HEK293T (cell line): ENCODE results near the gene CEP44.
"Not testable (repeated sequence)": the region's sequence is repeated elsewhere in the genome, so short reads cannot be mapped to it uniquely, and the experiment has no call there.

Experiments used
- CTCF ChIA-PET: fragments of 350-600 bp; formaldehyde crosslinking; extraction: SDS; loops from one replicate; lab custom pipeline; 2021; ENCODE audit warnings: antibody characterized with exemption, inconsistent platforms; lab: Yijun Ruan, JAX
- POLR2A ChIA-PET: fragments of 350-600 bp; formaldehyde crosslinking; extraction: SDS; loops from one replicate; lab custom pipeline; 2020; ENCODE audit warnings: antibody characterized with exemption, inconsistent platforms; lab: Yijun Ruan, JAX
- DNase-seq: peaks from one replicate; pipeline ENCODE4 v3.0.0; 2012; ENCODE audit warnings: mixed read lengths; ENCODE audit errors: extremely low spot score
- ARNT ChIP-seq: fragments of 450-650 bp; IDR thresholded peaks from 2 replicates; pipeline ENCODE4 v1.6.1; 2017; ENCODE audit warnings: mild to moderate bottlenecking
- BHLHE40 ChIP-seq: fragments of 450-650 bp; IDR thresholded peaks from 2 replicates; pipeline ENCODE4 v1.6.1; 2016; ENCODE audit warnings: mild to moderate bottlenecking, moderate library complexity, borderline replicate concordance
- CTBP1 ChIP-seq: fragments of 450-650 bp; IDR thresholded peaks from 2 replicates; pipeline ENCODE4 v1.6.1; 2016; ENCODE audit warnings: borderline replicate concordance
- ELF4 ChIP-seq: fragments of 450-650 bp; IDR thresholded peaks from 2 replicates; pipeline ENCODE4 v1.6.1; 2017; ENCODE audit warnings: antibody characterized with exemption
- FOXA1 ChIP-seq: fragments of 450-650 bp; IDR thresholded peaks from 2 replicates; pipeline ENCODE4 v1.6.1; 2016; ENCODE audit warnings: mild to moderate bottlenecking
- FOXK2 ChIP-seq: fragments of 450-650 bp; IDR thresholded peaks from 2 replicates; pipeline ENCODE4 v1.6.1; 2016; ENCODE audit warnings: mild to moderate bottlenecking
- FOXM1 ChIP-seq: fragments of 450-650 bp; IDR thresholded peaks from 2 replicates; pipeline ENCODE4 v1.6.1; 2017; ENCODE audit warnings: mild to moderate bottlenecking, borderline replicate concordance
- HDGF ChIP-seq: fragments of 450-650 bp; IDR thresholded peaks from 2 replicates; pipeline ENCODE4 v1.6.1; 2017; ENCODE audit warnings: antibody characterized with exemption, borderline replicate concordance
- L3MBTL2 ChIP-seq: fragments of 450-650 bp; conservative IDR thresholded peaks from 2 replicates; pipeline ENCODE4 v1.6.1; 2016; ENCODE audit warnings: mild to moderate bottlenecking
- LEF1 ChIP-seq: fragments of 450-650 bp; IDR thresholded peaks from 2 replicates; pipeline ENCODE4 v1.6.1; 2017; ENCODE audit warnings: mild to moderate bottlenecking, borderline replicate concordance
- NFRKB ChIP-seq: fragments of 450-650 bp; IDR thresholded peaks from 2 replicates; pipeline ENCODE4 v1.6.1; 2016; ENCODE audit warnings: mild to moderate bottlenecking, moderate library complexity
- PKNOX1 ChIP-seq: fragments of 450-650 bp; IDR thresholded peaks from 2 replicates; pipeline ENCODE4 v1.6.1; 2016
- SP1 ChIP-seq: fragments of 450-650 bp; IDR thresholded peaks from 2 replicates; pipeline ENCODE4 v1.6.1; 2017
- SUZ12 ChIP-seq: fragments of 450-650 bp; IDR thresholded peaks from 2 replicates; pipeline ENCODE4 v1.6.1; 2016; ENCODE audit warnings: mild to moderate bottlenecking
- TARDBP ChIP-seq: fragments of 450-650 bp; IDR thresholded peaks from 2 replicates; pipeline ENCODE4 v1.6.1; 2016
- ZNF384 ChIP-seq: fragments of 450-650 bp; IDR thresholded peaks from 2 replicates; pipeline ENCODE4 v1.6.1; 2016

Gene CEP44

GRCh38 chr4:174256277-174256713 lies 27.4 kb upstream of the CEP44 start:
- TF ChIP-seq SP1 (no peak), TARDBP (no peak), FOXM1 (no peak), LEF1 (no peak), L3MBTL2 (no peak), ARNT (no peak), FOXA1 (no peak), CTBP1 (no peak), BHLHE40 (no peak), PKNOX1 (no peak), NFRKB (no peak), ZNF384 (no peak), ELF4 (no peak), FOXK2 (no peak), SUZ12 (no peak), HDGF (no peak)
- CTCF ChIA-PET = no interaction called here
- POLR2A ChIA-PET = interaction anchor here (0.9 to 1.0 kb wide), 2 partner anchors 27 to 38 kb away, joined by 3 to 4 read pairs; partner anchors contain the start of genes CEP44 and FBXO8
- no peak for DNase-seq

- DNase-seq = no peak
- TF ChIP-seq ARNT (no peak), SP1 (no peak), FOXK2 (no peak), LEF1 (no peak), FOXM1 (no peak), NFRKB (no peak), PKNOX1 (no peak), FOXA1 (no peak), L3MBTL2 (no peak), ZNF384 (no peak), HDGF (no peak), TARDBP (no peak)
- ChIA-PET CTCF (interaction anchor here (1.5 kb wide), 1 partner anchor 8 kb away, joined by 3 read pairs; no protein-coding TSS in a partner anchor), POLR2A (no interaction called here)
Observed at GRCh38 chr4:174259580-174259979, 24.1 kb upstream of the CEP44 start.

GRCh38 chr4:174260099-174260498 lies 23.6 kb upstream of the CEP44 start:
- ChIA-PET CTCF (interaction anchor here (1.5 kb wide), 1 partner anchor 9 kb away, joined by 3 read pairs; no protein-coding TSS in a partner anchor), POLR2A (no interaction called here)
- DNase-seq = no peak
- TF ChIP-seq SP1 = no peak
- TF ChIP-seq CTBP1 = no peak
- no peak for TF ChIP-seq BHLHE40
- no peak for TF ChIP-seq LEF1
- no peak for TF ChIP-seq PKNOX1
- no peak for TF ChIP-seq NFRKB
- TF ChIP-seq ELF4 = no peak
- no peak for TF ChIP-seq FOXM1
- TF ChIP-seq ARNT = no peak
- no peak for TF ChIP-seq TARDBP
- TF ChIP-seq HDGF = no peak
- TF ChIP-seq FOXA1 = no peak
- no peak for TF ChIP-seq SUZ12
- TF ChIP-seq ZNF384 = no peak
- no peak for TF ChIP-seq FOXK2
- TF ChIP-seq L3MBTL2 = no peak

GRCh38 chr4:174261432-174261831 lies 22.3 kb upstream of the CEP44 start:
- POLR2A ChIA-PET, DNase-seq: not testable (repeated sequence)
- CTCF ChIA-PET = interaction anchor here (0.7 kb wide), 1 partner anchor 45 kb away, joined by 3 read pairs; no protein-coding TSS in a partner anchor

GRCh38 chr4:174262624-174263444 lies 20.9 kb upstream of the CEP44 start:
- POLR2A ChIA-PET = no interaction called here
- CTCF ChIA-PET = interaction anchor here (1.3 kb wide), 1 partner anchor 510 kb away, joined by 4 read pairs; no protein-coding TSS in a partner anchor

GRCh38 chr4:174263445-174263736 lies 20.3 kb upstream of the CEP44 start:
- TF ChIP-seq PKNOX1 (no peak), ZNF384 (no peak), LEF1 (no peak), CTBP1 (no peak), HDGF (no peak), SP1 (no peak), BHLHE40 (no peak), NFRKB (no peak), FOXK2 (no peak), ELF4 (no peak), SUZ12 (no peak), ARNT (no peak), L3MBTL2 (no peak), FOXM1 (no peak), TARDBP (no peak), FOXA1 (no peak)
- no peak for DNase-seq
- CTCF ChIA-PET = interaction anchor here (1.3 kb wide), 1 partner anchor 511 kb away, joined by 4 read pairs; no protein-coding TSS in a partner anchor
- POLR2A ChIA-PET = interaction anchor here (1.2 kb wide), 1 partner anchor 21 kb away, joined by 5 read pairs; the partner anchor contains the start of genes CEP44 and FBXO8

More at GRCh38 chr4:174262624-174263444, 20.9 kb upstream of the CEP44 start:
- DNase-seq = no peak
- no peak for TF ChIP-seq ZNF384
- no peak for TF ChIP-seq HDGF
- TF ChIP-seq TARDBP = no peak
- no peak for TF ChIP-seq LEF1
- no peak for TF ChIP-seq ARNT
- no peak for TF ChIP-seq SP1
